Colonic mucosa (tissue), 4 donors: ENCODE measurements around the gene TRABD2B. TPM values are rescaled to one million over a fixed set of nuclear protein-coding genes. Genes with fewer than 3 reads are reported as not detected.

Experiments used
- DNase-seq: peaks from one replicate; pipeline ENCODE4 v3.0.0-alpha.2; 2020
- H3K27ac ChIP-seq: fragments of 200-600 bp; one replicate; pipeline ENCODE4 v1.8.0; 2021
- H3K27me3 ChIP-seq: fragments of 200-600 bp; one replicate; pipeline ENCODE4 v1.8.0; 2021
- H3K36me3 ChIP-seq: fragments of 200-600 bp; one replicate; pipeline ENCODE4 v1.8.0; 2021
- H3K4me1 ChIP-seq: fragments of 200-600 bp; one replicate; pipeline ENCODE4 v1.8.0; 2021; ENCODE audit warnings: mild to moderate bottlenecking
- H3K4me3 ChIP-seq: fragments of 200-600 bp; one replicate; pipeline ENCODE4 v1.8.0; 2021
- H3K9ac ChIP-seq, 2 donors: one replicate each; pipeline ENCODE4 v1.7.0; 2013; ENCODE audit warnings: control low read depth in 2 of 2, low read depth in 2 of 2, low read length in 2 of 2
- H3K9me3 ChIP-seq: fragments of 200-600 bp; one replicate; pipeline ENCODE4 v1.8.0; 2021
- CTCF ChIP-seq: fragments of 200-600 bp; IDR thresholded peaks from one replicate; pipeline ENCODE4 v1.8.0; 2022; ENCODE audit warnings: antibody characterized with exemption, mild to moderate bottlenecking
- intact Hi-C: fragments of 100-400 bp; cut with DNase I; formaldehyde crosslinking; loops from one replicate; pipeline ENCODE4 v1.14.1; 2022
- total RNA-seq, 2 donors: library from RNA; stranded (reverse); fragmentation: NEBNext Ultra II Directional in 1 of 2; extraction: Animal tissue kit (Norgen Biotek cat#: 25700) in 1 of 2; gene quantifications; one replicate each; pipeline ENCODE4 v1.2.1, GENCODE V29; 2021
- donor health status: healthy.
- donor health status: DM: no; HTN: no; CAD: no.
- donor health status: DM: no; HTN: no; CAD: no.

Gene TRABD2B
- total RNA-seq, 2 donors from 2014 or later, result 0.42 to 0.77 TPM

- no peaks in the 10 kb centered on the region for H3K9me3 ChIP-seq
- no peak for TF ChIP-seq CTCF
- no peak for DNase-seq
- no peak overlapping the region for H3K4me3 ChIP-seq
- H3K27me3 ChIP-seq, result no peaks in the 10 kb centered on the region
- intact Hi-C loops, result no loop called here
- no peak overlapping the region for H3K27ac ChIP-seq
- H3K36me3 ChIP-seq, result no peaks in the 10 kb centered on the region
- H3K9ac ChIP-seq, result no peak overlapping the region
- H3K4me1 ChIP-seq, result no peaks in the 10 kb centered on the region
Observed at GRCh38 chr1:47774986-47775834, 222.0 kb downstream of the TRABD2B start.

GRCh38 chr1:47772960-47773682 is 224.1 kb downstream of the TRABD2B start:
- Histone ChIP-seq H3K9ac (no peak overlapping the region), H3K36me3 (no peaks in the 10 kb centered on the region), H3K4me1 (no peaks in the 10 kb centered on the region), H3K27ac (no peak overlapping the region), H3K27me3 (no peaks in the 10 kb centered on the region), H3K9me3 (no peaks in the 10 kb centered on the region), H3K4me3 (no peak overlapping the region)
- no peak for TF ChIP-seq CTCF
- intact Hi-C loops, result no loop called here
- no peak for DNase-seq

GRCh38 chr1:47772281-47772680 is 224.9 kb downstream of the TRABD2B start:
- Histone ChIP-seq H3K4me1 (no peaks in the 10 kb centered on the region), H3K9me3 (no peaks in the 10 kb centered on the region), H3K9ac (no peak overlapping the region), H3K27ac (no peak overlapping the region), H3K4me3 (no peak overlapping the region), H3K27me3 (no peaks in the 10 kb centered on the region), H3K36me3 (no peaks in the 10 kb centered on the region)
- no peak for DNase-seq
- intact Hi-C loops, result no loop called here
- TF ChIP-seq CTCF, result no peak

GRCh38 chr1:47771751-47772150 is 225.4 kb downstream of the TRABD2B start:
- Histone ChIP-seq H3K27me3 (no peaks in the 10 kb centered on the region), H3K9ac (no peak overlapping the region), H3K9me3 (no peaks in the 10 kb centered on the region), H3K4me3 (no peak overlapping the region), H3K27ac (no peak overlapping the region), H3K4me1 (no peaks in the 10 kb centered on the region), H3K36me3 (no peaks in the 10 kb centered on the region)
- intact Hi-C loops, result no loop called here
- TF ChIP-seq CTCF, result no peak
- DNase-seq, result peak; percentile 34

GRCh38 chr1:47769983-47770382 is 227.2 kb downstream of the TRABD2B start:
- intact Hi-C loops, result no loop called here
- no peak for TF ChIP-seq CTCF
- Histone ChIP-seq H3K27ac (no peak overlapping the region), H3K9ac (no peak overlapping the region), H3K9me3 (no peaks in the 10 kb centered on the region), H3K4me1 (no peaks in the 10 kb centered on the region), H3K4me3 (no peak overlapping the region), H3K36me3 (no peaks in the 10 kb centered on the region), H3K27me3 (no peaks in the 10 kb centered on the region)
- DNase-seq, result no peak
